ENCODE measurements around the gene ECSIT.

DNA sequence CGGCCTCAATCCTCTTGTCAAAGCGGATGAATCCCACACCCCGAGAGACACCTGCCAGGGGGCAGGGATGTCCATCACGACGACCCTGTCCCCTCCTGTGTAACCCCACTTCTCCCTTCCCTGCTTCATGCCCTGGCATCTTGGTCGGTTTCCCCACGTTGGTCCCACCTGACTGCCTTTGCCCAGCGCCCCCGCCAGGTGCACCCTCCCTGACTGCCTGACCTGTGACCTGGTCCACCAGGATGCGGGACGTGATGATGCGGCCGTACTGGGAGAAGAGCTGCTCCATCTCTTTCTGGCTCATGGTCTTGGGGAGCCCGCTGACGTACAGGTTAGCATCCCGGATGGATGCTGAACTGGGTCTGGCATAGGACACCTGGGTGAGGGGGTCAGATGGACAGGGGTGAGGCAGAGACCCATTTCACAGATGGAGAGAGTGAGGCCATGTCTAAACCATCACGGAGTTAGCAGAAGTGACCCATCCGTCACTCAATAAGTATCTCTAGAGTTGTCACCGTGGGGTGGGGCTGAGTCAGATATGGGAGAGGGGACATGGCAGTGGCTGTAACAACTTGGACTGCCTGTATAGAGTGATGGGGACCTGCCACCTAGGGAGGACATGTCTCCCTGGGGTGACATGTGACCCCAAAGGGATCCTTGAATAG, 70.6 kb downstream of the ECSIT start:
- TF ChIP-seq, protein P1, sequence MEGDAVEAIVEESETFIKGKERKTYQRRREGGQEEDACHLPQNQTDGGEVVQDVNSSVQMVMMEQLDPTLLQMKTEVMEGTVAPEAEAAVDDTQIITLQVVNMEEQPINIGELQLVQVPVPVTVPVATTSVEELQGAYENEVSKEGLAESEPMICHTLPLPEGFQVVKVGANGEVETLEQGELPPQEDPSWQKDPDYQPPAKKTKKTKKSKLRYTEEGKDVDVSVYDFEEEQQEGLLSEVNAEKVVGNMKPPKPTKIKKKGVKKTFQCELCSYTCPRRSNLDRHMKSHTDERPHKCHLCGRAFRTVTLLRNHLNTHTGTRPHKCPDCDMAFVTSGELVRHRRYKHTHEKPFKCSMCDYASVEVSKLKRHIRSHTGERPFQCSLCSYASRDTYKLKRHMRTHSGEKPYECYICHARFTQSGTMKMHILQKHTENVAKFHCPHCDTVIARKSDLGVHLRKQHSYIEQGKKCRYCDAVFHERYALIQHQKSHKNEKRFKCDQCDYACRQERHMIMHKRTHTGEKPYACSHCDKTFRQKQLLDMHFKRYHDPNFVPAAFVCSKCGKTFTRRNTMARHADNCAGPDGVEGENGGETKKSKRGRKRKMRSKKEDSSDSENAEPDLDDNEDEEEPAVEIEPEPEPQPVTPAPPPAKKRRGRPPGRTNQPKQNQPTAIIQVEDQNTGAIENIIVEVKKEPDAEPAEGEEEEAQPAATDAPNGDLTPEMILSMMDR (IDR thresholded peaks at IDR 0.05): no peak
- TF ChIP-seq TAF1 (IDR thresholded peaks at IDR 0.05; ENCODE audit: borderline replicate concordance, low read depth, low read length): no peak
- no peak for TF ChIP-seq EP300 (IDR thresholded peaks at IDR 0.05; ENCODE audit: borderline replicate concordance in 1 of 2, low read depth in 1 of 2, low read length in 1 of 2)
- TF ChIP-seq JUND (IDR thresholded peaks at IDR 0.05): no peak
- TF ChIP-seq, protein P2, sequence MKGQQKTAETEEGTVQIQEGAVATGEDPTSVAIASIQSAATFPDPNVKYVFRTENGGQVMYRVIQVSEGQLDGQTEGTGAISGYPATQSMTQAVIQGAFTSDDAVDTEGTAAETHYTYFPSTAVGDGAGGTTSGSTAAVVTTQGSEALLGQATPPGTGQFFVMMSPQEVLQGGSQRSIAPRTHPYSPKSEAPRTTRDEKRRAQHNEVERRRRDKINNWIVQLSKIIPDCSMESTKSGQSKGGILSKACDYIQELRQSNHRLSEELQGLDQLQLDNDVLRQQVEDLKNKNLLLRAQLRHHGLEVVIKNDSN (IDR thresholded peaks at IDR 0.05; ENCODE audit: borderline replicate concordance, low read depth): no peak
- no peak for TF ChIP-seq FOXM1 (IDR thresholded peaks at IDR 0.05; ENCODE audit: low read depth)
- TF ChIP-seq RCOR1 (IDR thresholded peaks at IDR 0.05; ENCODE audit: low read length): no peak

All from SK-N-SH (cell line).